Stimulated activated CD4-positive, alpha-beta T cell treated with anti-CD3 and anti-CD28 coated beads, Interleukin-12 subunit alpha, Interleukin-12 subunit beta, amount 100 ng/mL, for 48 hours (primary cell): ENCODE results near the gene SLC35D2.
A peak's percentile ranks its signal among the peaks of the same experiment; 100 is the strongest.
"Not testable (repeated sequence)": the region's sequence is repeated elsewhere in the genome, so short reads cannot be mapped to it uniquely, and the experiment has no call there.

Experiments used
- DNase-seq, 3 donors: peaks; one replicate each; pipeline ENCODE4 v3.0.0-alpha.2; 2020; ENCODE audit warnings: low read depth in 2 of 3, low spot score in 1 of 3

SLC35D2 gene

DNA sequence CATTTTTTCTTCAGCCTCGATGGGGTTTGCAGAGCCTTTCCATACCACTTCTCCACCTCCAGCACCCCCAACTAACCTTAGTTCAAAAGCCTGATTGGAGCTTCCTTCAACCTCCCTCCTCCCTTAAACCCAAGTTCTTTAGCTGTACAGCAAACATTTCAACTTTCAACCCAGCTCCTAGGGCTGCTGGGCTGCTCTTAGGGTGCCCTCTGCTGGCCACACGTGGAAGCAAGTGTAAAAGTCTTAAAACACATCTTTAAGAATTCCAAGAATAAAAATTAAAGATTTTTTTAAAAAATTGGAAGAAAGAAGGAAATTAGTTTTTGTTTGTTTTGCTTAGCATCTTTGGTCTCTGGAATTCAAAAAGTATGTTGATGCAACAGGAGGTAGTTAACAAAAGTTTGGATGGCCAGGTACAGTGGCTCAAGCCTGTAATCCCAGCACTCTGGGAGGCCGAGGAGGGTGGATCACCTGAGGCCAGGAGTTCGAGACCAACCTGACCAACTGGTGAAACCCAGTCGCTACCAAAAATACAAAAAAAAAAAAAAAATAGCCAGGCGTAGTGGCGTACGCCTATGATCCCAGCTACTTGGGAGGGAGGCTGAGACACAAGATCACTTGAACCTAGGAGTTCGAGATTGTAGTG, 66.1 kb downstream of the SLC35D2 start:
- peak; percentile 8 to 46 (median 15) for DNase-seq

- no peak for DNase-seq
Observed at GRCh38 chr9:96309850-96310249, 73.7 kb downstream of the SLC35D2 start.

- not testable (repeated sequence) for DNase-seq
Observed at GRCh38 chr9:96306958-96307357, 76.6 kb downstream of the SLC35D2 start.

GRCh38 chr9:96305171-96305570, 78.3 kb downstream of the SLC35D2 start:
- DNase-seq: no peak

DNA sequence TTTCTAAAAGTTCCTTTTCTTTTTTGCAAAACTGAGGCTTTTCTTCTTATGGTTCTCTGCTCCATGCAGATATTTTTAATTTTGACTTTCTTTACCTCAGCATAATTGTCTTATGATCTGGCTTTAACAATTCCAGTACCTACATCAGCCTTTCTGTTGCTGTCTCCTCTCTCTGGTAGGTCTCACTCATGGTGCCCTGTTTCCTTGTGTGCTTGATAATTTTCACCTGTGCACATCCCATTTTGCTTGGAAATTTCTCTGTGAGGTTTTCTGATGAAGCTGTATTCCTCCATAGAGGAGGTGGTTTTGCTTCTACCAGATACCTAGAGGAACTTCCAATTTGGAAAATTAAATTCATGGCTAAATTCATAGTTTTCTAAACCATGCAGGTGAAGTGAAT, 79.3 kb downstream of the SLC35D2 start:
- DNase-seq: no peak

- no peak for DNase-seq
Observed at GRCh38 chr9:96302021-96302420, 81.5 kb downstream of the SLC35D2 start, which contains the start of gene HSD17B3. TSS of gene HSD17B3 (minus strand) at chr9:96302176. CDS start at chr9:96302104, 72 bp downstream.

DNA sequence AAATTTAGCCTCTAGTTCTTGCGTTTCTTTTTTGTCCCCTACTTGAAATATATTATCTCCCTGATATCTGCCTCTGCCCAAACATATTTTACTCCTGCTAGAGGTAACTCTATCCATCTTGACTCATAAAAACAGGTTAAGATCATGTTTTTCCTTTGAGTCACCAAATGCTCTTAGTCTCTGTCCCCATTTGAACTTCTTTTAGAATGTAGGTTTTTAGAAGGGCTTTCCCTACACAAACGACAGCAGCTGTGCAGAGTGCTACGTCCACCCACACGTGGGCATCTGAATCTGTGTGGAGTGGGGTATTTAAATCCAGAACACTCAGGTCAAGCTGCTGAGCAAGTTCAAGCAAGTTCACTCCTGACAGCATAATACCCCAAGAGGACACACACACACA, 83.7 kb downstream of the SLC35D2 start:
- no peak for DNase-seq

DNA sequence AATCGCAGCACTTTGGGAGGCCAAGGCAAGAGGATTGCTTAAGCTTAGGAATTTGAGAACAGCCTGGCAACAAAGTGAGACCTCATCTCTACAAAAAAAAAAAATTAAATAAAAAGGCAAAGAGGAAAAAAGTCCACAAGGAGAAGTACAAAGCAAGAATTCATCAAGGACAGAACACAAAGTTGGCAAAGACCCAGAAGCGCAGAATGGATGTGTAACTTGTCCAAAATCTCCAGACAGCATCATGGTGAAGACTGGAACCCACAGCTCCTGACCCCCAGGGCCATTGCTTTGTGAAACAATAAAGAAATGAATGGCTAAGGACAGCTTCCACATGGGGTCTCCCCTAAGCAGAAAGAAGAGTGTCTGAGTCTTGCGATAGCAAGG, 89.4 kb downstream of the SLC35D2 start:
- DNase-seq: no peak

DNA sequence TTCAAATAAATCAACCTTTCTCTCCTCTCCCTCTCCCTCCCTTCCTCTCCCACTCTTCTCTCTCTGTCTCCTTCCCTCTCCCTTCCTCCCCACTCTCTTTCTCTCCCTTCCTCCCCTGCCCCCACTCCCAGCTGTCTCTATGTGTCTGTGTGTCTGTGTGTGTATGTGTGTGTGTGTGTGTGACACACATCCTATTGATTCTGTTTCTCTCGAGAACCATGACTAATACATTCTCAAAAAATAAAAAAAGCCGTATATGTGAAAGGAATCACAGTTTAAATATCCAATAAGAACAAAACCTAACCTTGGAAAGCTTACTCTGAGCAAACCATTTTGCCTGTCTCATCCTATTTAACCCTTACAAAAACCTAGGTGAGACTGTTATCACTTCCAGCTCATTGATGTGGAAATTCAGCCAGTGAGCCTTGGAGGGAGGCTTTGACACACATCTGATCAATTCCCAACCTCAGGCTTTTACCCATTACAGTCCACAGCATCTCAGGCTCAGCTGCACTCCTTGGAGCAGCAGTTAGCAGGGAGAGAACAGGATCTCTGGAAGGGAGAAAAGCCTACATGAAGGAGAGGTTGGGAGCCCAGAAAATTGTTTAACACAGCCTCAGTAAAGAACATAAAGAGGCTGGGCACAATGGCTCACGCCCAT, 89.9 kb downstream of the SLC35D2 start:
- DNase-seq: no peak

DNA sequence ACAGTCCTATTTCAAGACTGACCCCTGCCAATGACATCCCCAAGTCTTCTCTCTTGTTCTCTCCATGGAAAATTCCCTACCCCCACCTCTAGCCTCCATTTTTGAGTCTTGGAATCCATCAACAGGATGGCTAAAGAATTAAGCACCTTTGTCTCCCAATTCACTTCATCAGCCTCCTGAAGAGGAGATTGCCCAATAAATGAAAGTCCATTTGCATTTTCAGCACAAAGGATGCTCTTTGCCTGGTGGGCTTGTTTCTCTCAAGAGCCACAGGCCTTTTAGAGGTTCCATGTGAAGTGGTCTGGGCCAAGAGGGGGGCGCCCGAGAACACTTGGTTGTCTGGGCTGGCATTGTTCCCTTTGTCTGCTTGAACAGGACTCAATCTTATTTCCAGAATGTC, 94.1 kb downstream of the SLC35D2 start:
- no peak for DNase-seq

DNA sequence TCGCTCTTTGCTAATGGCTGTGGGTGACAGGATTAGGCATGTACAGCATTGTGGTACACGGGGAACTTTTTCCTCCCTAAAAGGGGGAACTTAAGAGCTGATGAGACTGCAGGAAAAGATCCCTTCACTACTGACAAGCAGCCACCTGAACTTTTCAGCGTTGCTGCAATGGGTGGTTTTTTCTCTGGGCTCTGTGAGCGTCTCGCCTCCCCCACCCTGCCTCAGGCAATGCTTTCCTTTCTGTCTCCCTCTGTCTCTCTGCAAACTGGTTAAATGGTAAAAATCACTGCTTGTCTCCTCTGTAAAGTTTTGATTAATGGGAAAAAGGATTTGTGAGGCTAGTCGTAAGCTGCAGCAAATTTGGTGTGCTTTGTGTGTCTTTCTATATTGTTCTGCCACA, 101.9 kb downstream of the SLC35D2 start:
- no peak for DNase-seq

- DNase-seq: no peak
Observed at GRCh38 chr9:96279932-96280331, 103.6 kb downstream of the SLC35D2 start.

- DNase-seq: no peak
Observed at GRCh38 chr9:96274939-96275338, 108.6 kb downstream of the SLC35D2 start.
